Neutrophil (primary cell): Measurements from ENCODE around the gene HERC4.

ENCODE experiments used
- H3K27ac ChIP-seq: fragments of 200-600 bp; sonication (generic); 2 replicates; pipeline ENCODE4 v1.5.1; 2016; ENCODE audit warnings: mild to moderate bottlenecking, moderate library complexity
- H3K27me3 ChIP-seq: fragments of 200-600 bp; sonication (generic); 2 replicates; pipeline ENCODE4 v1.6.0; 2016; ENCODE audit warnings: mild to moderate bottlenecking
- H3K36me3 ChIP-seq: fragments of 200-600 bp; sonication (generic); 2 replicates; pipeline ENCODE4 v1.5.1; 2017
- H3K4me1 ChIP-seq, 2 experiments: fragments of 200-600 bp in 1 of 2; sonication (generic) in 1 of 2; 1 replicate in 1 of 2; 2 replicates in 1 of 2; pipeline versions ENCODE4 v1.5.1 to v1.6.1; 2013 to 2016; ENCODE audit warnings: low read depth in 1 of 2, low read length in 1 of 2, mild to moderate bottlenecking in 1 of 2, moderate library complexity in 1 of 2; ENCODE audit not compliant: control insufficient read depth in 1 of 2, insufficient read depth in 1 of 2
- H3K4me3 ChIP-seq, 2 experiments: fragments of 200-600 bp in 1 of 2; sonication (generic) in 1 of 2; 1 replicate in 1 of 2; 2 replicates in 1 of 2; pipeline ENCODE4 v1.5.1; 2013 to 2016; ENCODE audit warnings: low read depth in 1 of 2, low read length in 1 of 2, mild to moderate bottlenecking in 1 of 2, moderate library complexity in 1 of 2
- H3K9me3 ChIP-seq: fragments of 200-600 bp; sonication (generic); 2 replicates; pipeline ENCODE4 v1.5.1; 2016
- CTCF ChIP-seq: fragments of 200-600 bp; sonication (generic); IDR thresholded peaks from 2 replicates; pipeline ENCODE4 v1.5.1; 2016; ENCODE audit warnings: antibody characterized with exemption

HERC4 gene

GRCh38 chr10:68074775-68075549, at the start of gene HERC4:
HERC4 (minus strand) TSS chr10:68075283; CDS start chr10:68073108, 2,175 bp downstream.
- peak; percentile 41 for TF ChIP-seq CTCF
- Histone ChIP-seq H3K27me3 (no peaks in the 10 kb centered on the region), H3K27ac (peak within 1 kb of the TSS; percentile 98), H3K4me1 (peaks cover 32% of the 10 kb centered on the region in 2 experiments), H3K4me3 (peak within 1 kb of the TSS; percentile 72 to 98), H3K36me3 (peaks cover 10% of the 10 kb centered on the region), H3K9me3 (no peaks in the 10 kb centered on the region)

- H3K36me3 ChIP-seq = no peaks in the 10 kb centered on the region
- H3K9me3 ChIP-seq = no peaks in the 10 kb centered on the region
- no peak overlapping the region for H3K27ac ChIP-seq
- no peaks in the 10 kb centered on the region for H3K4me1 ChIP-seq
- no peak for TF ChIP-seq CTCF
- H3K27me3 ChIP-seq = peaks cover 10% of the 10 kb centered on the region
- no peak overlapping the region for H3K4me3 ChIP-seq
Measured at GRCh38 chr10:68124718-68125117, 49.6 kb upstream of the HERC4 start.

- Histone ChIP-seq H3K4me3 (no peak overlapping the region), H3K27ac (no peak overlapping the region), H3K4me1 (no peaks in the 10 kb centered on the region), H3K27me3 (no peaks in the 10 kb centered on the region), H3K9me3 (no peaks in the 10 kb centered on the region), H3K36me3 (no peaks in the 10 kb centered on the region)
- no peak for TF ChIP-seq CTCF
Measured at GRCh38 chr10:68121852-68122251, 46.8 kb upstream of the HERC4 start.

GRCh38 chr10:68121020-68121743, 46.1 kb upstream of the HERC4 start:
- Histone ChIP-seq H3K9me3 (no peaks in the 10 kb centered on the region), H3K27me3 (no peaks in the 10 kb centered on the region), H3K36me3 (no peaks in the 10 kb centered on the region), H3K4me1 (no peaks in the 10 kb centered on the region), H3K4me3 (no peak overlapping the region), H3K27ac (no peak overlapping the region)
- no peak for TF ChIP-seq CTCF

GRCh38 chr10:68118657-68119056, 43.6 kb upstream of the HERC4 start:
- no peak for TF ChIP-seq CTCF
- Histone ChIP-seq H3K27ac (no peak overlapping the region), H3K36me3 (no peaks in the 10 kb centered on the region), H3K4me3 (no peak overlapping the region), H3K27me3 (no peaks in the 10 kb centered on the region), H3K4me1 (no peaks in the 10 kb centered on the region), H3K9me3 (no peaks in the 10 kb centered on the region)
